Measurements from ENCODE around the gene METTL15. TPM values are rescaled to one million over a fixed set of nuclear protein-coding genes. Genes with fewer than 3 reads are reported as not detected.

The METTL15 gene
- total RNA-seq = 9.8 TPM in 2 replicates

GRCh38 chr11:28107750-28108618 lies at the start of gene METTL15, which contains the start of gene KIF18A:
Gene METTL15, plus strand, starts transcription at chr11:28108388. Its CDS starts 4,947 bp downstream, at chr11:28113335.
Gene KIF18A, minus strand, starts transcription at chr11:28108156. Its CDS starts 10,209 bp downstream, at chr11:28097947.

Other genes with a start within 250 kb of the METTL15 start
- gene KIF18A, start 232 bp upstream of the METTL15 start, total RNA-seq = 4.3 and 20.2 TPM in 2 replicates

Measured in mesangial cell (primary cell).